ENCODE results near the gene EMC6.

GRCh38 chr17:3688027-3688553, 19.5 kb downstream of the EMC6 start:
- no peak for TF ChIP-seq CTCF (IDR thresholded peaks at IDR 0.05)
- TF ChIP-seq POLR2A (IDR thresholded peaks at IDR 0.05): no peak
